Loucy (cell line): Measurements from ENCODE around the gene DHX30.

Source experiments
- CTCF ChIP-seq: fragments of 200-600 bp; sonication (generic); conservative IDR thresholded peaks from 2 replicates; pipeline ENCODE4 v1.5.1; 2014; ENCODE audit warnings: mild to moderate bottlenecking, antibody characterized with exemption, low read length
- EZH2phosphoT487 ChIP-seq: fragments of 200-600 bp; IDR thresholded peaks from 2 replicates; pipeline ENCODE4 v1.6.1; 2018; ENCODE audit warnings: antibody characterized with exemption, mild to moderate bottlenecking, moderate library complexity, borderline replicate concordance

- TF ChIP-seq CTCF (no peak), EZH2phosphoT487 (no peak)
Measured at GRCh38 chr3:47794544-47794943, 8.4 kb upstream of the DHX30 start.
